ENCODE measurements around the gene C1QA.

GRCh38 chr1:22628698-22629444, 7.6 kb upstream of the C1QA start:
- no peak for TF ChIP-seq CTCF (IDR thresholded peaks at IDR 0.05; ENCODE audit: borderline replicate concordance, extremely low read depth, low read length, poor library complexity, severe bottlenecking)
- no peak for TF ChIP-seq EZH2 (IDR thresholded peaks at IDR 0.05; ENCODE audit: borderline replicate concordance, low read depth, low read length, severe bottlenecking)
